Pancreas (tissue), 10 donors: ENCODE measurements around the gene MSH2. TPM values are rescaled to one million over a fixed set of nuclear protein-coding genes. Genes with fewer than 3 reads are reported as not detected.
"Not testable (repeated sequence)": the region's sequence is repeated elsewhere in the genome, so short reads cannot be mapped to it uniquely, and the experiment has no call there.

Source experiments
- ATAC-seq, 4 donors: fragments of 200-7000 bp; cut with Tn5 transposase; one replicate each; pipeline versions ENCODE4 v1.8.0 to v1.9.1; 2020; ENCODE audit warnings: mild to moderate bottlenecking in 4 of 4, moderate library complexity in 4 of 4
- DNase-seq, 6 donors: peaks; one replicate each; pipeline ENCODE4 v3.0.0-alpha.2; 2020
- FAIRE-seq: peaks from 2 replicates; lab custom pipeline; 2012; peaks lifted over from hg19 to GRCh38; lab: Jason Lieb, UNC
- H3K27ac ChIP-seq, 4 donors: fragments of 200-600 bp; sonication (generic); 1 replicate in 3 of 4; 2 replicates in 1 of 4; pipeline versions ENCODE4 v1.5.0 to v1.8.0; 2020
- H3K27me3 ChIP-seq, 4 donors: fragments of 200-600 bp; one replicate each; pipeline ENCODE4 v1.8.0; 2021
- H3K36me3 ChIP-seq, 3 donors: fragments of 200-600 bp; sonication (generic) in 1 of 3; one replicate each; pipeline versions ENCODE4 v1.5.0 to v1.8.0; 2020 to 2021
- H3K4me1 ChIP-seq, 3 donors: fragments of 200-600 bp; one replicate each; pipeline ENCODE4 v1.8.0; 2021
- H3K4me3 ChIP-seq, 4 donors: fragments of 200-600 bp; sonication (generic) in 2 of 4; one replicate each; pipeline versions ENCODE4 v1.5.0 to v1.8.0; 2020 to 2021
- H3K9me3 ChIP-seq, 4 donors: fragments of 200-600 bp; one replicate each; pipeline ENCODE4 v1.8.0; 2021
- WGBS, 2 donors: extraction: QIAGEN DNeasy Blood & Tissue Kit; methylation state at CpG; one replicate each; pipeline ENCODE4 v1.1.7; 2013; 5-methylcytosine and 5-hydroxymethylcytosine counted together
- intact Hi-C, 3 donors: fragments of 100-400 bp; cut with DNase I; formaldehyde crosslinking; loops; one replicate each; pipeline versions ENCODE4 v1.11.1 to v1.14.2; 2022
- polyA plus RNA-seq, 2 donors: library from polyadenylated mRNA; stranded (reverse); fragments of 200-250 nt; gene quantifications; one replicate each; pipeline ENCODE4 v1.2.3, GENCODE V29; 2013
- total RNA-seq, 6 donors: library from RNA; stranded (reverse); fragmentation: NEBNext Ultra II Directional in 4 of 6; extraction: Animal tissue kit (Norgen Biotek cat#: 25700) in 4 of 6; gene quantifications; one replicate each; pipeline versions ENCODE4 v1.2.1 to v1.2.4, GENCODE V29; 2021 to 2023
- TF ChIP-seq, protein P1 (sequence below), 4 donors: fragments of 200-600 bp; sonication (generic) in 3 of 4; IDR thresholded peaks; one replicate each; pipeline versions ENCODE4 v1.5.0 to v1.8.0; 2021; ENCODE audit warnings: antibody characterized with exemption in 4 of 4
- donor health status: healthy with polysubstance abuse.
- donor health status: DM: no; HTN: no; CAD: no; lungs with moderate emphysema.
- donor health status: DM: no; HTN: no; CAD: no.
- donor health status: control.
- donor health status: control.
- donor health status: Bipolar disorder and iron deficiency.
- donor health status: DM: yes; HTN: yes; CAD: no.
- donor health status: DM: no; HTN: no; CAD: no.
- donor health status: DM: no; HTN: no; CAD: no.
- donor health status: DM: yes; HTN: yes; CAD: no.

Gene MSH2
- total and polyA plus RNA-seq, 8 donors: 3.3 to 10.3 (median 7.3) TPM

DNA sequence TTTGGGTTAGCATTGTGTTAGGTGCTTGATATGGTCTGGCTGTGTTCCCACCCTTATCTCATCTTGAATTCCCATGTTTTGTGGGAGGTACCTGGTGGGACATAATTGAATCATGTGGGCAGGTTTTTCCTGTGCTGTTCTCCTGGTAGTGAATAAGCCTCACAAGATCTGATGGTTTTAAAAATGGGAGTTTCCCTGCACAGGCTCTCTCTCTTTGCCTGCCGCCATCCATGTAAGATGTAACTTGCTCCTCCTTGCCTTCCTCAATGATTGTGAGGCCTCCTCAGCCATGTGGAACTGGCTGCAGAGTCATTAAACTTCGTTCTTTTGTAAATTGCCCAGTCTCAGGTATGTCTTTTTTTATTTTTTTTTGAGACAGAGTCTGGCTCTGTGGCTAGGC is 2.8 kb downstream of the MSH2 start:
- no peaks in the 10 kb centered on the region for H3K27me3 ChIP-seq
- no peak overlapping the region for H3K4me3 ChIP-seq
- intact Hi-C loops: no loop called here
- H3K9me3 ChIP-seq: no peaks in the 10 kb centered on the region
- whole genome bisulfite sequencing, 2 donors: 94 to 98% methylated on average over 2 of the region's 2 CpGs
- H3K4me1 ChIP-seq: peaks cover 0 to 11% (median 0%) of the 10 kb centered on the region in 3 donors
- no peak overlapping the region for H3K27ac ChIP-seq
- no peak for FAIRE-seq
- no peak for ATAC-seq
- DNase-seq: no peak
- no peaks in the 10 kb centered on the region for H3K36me3 ChIP-seq
- TF ChIP-seq, protein P1, sequence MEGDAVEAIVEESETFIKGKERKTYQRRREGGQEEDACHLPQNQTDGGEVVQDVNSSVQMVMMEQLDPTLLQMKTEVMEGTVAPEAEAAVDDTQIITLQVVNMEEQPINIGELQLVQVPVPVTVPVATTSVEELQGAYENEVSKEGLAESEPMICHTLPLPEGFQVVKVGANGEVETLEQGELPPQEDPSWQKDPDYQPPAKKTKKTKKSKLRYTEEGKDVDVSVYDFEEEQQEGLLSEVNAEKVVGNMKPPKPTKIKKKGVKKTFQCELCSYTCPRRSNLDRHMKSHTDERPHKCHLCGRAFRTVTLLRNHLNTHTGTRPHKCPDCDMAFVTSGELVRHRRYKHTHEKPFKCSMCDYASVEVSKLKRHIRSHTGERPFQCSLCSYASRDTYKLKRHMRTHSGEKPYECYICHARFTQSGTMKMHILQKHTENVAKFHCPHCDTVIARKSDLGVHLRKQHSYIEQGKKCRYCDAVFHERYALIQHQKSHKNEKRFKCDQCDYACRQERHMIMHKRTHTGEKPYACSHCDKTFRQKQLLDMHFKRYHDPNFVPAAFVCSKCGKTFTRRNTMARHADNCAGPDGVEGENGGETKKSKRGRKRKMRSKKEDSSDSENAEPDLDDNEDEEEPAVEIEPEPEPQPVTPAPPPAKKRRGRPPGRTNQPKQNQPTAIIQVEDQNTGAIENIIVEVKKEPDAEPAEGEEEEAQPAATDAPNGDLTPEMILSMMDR (IDR thresholded peaks at IDR 0.05): no peak

DNA sequence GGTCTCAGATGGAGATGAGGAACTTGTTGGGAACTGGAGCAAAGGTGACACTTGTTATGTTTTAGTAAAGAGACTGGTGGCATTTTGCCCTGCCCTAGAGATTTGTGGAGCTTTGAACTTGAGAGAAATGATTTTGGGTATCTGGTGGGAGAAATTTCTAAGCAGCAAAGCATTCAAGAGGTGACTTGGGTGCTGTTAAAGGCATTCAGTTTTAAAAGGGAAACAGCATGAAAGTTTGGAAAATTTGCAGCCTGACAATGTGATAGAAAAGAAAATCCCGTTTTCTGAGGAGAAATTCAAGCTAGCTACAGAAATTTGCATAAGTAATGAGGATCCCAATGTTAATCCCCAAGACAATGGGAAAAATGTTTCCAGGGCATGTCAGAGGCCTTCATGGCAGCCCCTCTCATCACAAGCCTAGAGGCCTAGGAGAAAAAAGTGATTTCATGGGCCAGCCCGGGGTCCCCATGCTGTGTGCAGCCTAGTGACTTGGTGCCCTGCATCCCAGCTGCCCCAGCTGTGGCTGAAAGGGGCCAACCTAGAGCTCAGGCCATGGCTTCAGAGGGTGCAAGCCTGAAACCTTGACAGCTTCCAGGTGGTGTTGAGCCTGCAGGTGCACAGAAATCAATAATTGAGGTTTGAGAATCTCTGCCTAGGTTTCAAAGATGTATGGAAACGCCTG is 3.8 kb downstream of the MSH2 start:
- DNase-seq, H3K4me3 ChIP-seq, H3K9me3 ChIP-seq, FAIRE-seq, H3K27me3 ChIP-seq, H3K36me3 ChIP-seq, intact Hi-C loops, ATAC-seq, H3K27ac ChIP-seq: not testable (repeated sequence)
- peaks cover 0 to 11% (median 0%) of the 10 kb centered on the region in 3 donors for H3K4me1 ChIP-seq
- WGBS, 2 donors: 95 to 96% methylated on average over 3 of the region's 3 CpGs

DNA sequence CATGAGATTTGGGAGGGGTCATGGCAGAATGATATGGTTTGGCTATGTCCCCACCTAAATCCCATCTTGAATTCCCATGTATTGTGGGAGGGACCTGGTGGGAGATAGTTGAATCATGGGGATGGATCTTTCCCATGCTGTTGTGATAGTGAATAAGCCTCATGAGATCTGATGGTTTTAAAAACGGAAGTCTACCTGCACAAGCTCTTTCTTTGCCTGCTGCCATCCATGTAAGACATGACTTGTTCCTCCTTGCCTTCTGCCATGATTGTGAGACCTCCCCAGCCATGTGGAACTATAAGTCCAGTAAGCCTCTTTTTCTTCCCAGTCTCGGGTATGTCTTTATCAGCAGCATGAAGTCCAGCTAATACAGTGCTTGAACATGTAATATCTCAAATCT is 5.0 kb downstream of the MSH2 start:
- H3K36me3 ChIP-seq, FAIRE-seq, ATAC-seq, H3K4me3 ChIP-seq, H3K27me3 ChIP-seq, H3K4me1 ChIP-seq, H3K9me3 ChIP-seq, intact Hi-C loops, H3K27ac ChIP-seq, DNase-seq: not testable (repeated sequence)
- WGBS, 2 donors: 83 to 95% methylated on average over 2 of the region's 2 CpGs

DNA sequence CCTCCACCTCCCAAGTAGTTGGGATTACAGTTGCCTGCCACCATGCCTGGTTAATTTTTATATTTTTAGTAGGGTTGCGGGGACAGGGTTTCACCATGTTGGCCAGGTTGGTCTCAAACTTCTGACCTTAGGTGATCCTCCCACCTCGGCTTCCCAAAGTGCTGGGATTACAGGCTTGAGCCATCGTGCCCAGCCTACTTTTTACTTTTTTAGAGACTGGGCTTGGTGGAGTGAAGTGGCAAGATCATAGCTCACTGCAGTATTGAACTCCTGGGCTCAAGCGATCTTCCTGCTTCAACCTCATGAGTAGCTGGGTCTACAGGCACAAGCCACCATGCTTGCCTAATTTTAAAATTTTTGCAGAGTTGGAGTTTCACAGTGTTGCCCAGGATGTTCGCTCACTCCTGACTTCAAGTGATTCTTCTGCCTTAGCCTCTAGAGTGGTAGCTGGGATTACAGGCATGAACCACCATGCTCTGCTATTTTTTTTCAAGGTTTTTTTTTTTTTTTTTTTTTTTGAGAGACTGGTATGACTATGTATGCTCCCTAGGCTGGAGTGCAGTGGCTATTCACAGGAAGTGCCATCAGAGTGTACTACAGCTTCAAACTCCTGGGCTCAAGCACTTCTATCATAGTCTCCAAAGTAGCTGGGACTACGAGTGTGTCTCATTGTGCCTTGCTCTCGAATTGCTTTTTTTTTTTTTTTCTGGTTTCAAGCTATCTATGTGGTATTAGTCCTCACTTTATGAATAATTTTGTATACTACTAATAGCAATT is 11.9 kb downstream of the MSH2 start:
- Histone ChIP-seq H3K4me3 (no peak overlapping the region), H3K27ac (no peak overlapping the region), H3K9me3 (no peaks in the 10 kb centered on the region), H3K4me1 (no peaks in the 10 kb centered on the region), H3K36me3 (peaks cover 0 to 8% (median 8%) of the 10 kb centered on the region in 3 donors), H3K27me3 (no peaks in the 10 kb centered on the region)
- FAIRE-seq (no peak), DNase-seq (no peak), ATAC-seq (no peak)
- TF ChIP-seq, protein P1 (IDR thresholded peaks at IDR 0.05): no peak
- WGBS, 2 donors: 90 to 91% methylated on average over 7 of the region's 7 CpGs
- intact Hi-C loops: no loop called here

DNA sequence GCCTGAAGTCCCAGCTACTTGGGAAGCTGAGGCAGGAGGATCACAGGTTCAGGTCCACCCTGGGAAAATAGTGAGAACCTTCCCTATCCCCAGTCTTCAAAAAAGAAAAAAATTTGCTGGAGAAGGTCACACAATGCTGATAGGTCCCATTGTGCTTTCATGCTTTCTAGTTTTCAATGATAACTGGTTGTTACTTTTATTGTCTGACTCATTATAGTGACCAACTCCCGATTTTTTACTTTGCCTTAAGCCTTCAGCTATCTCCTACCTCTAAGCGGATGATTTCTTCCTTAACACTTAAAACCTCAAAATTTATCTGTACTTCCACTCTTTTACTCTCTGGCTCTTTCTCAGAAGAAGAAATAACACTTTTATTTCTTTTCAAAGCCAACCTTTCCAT is 17.3 kb downstream of the MSH2 start:
- intact Hi-C loops: no loop called here
- DNase-seq: no peak
- Histone ChIP-seq H3K9me3 (no peaks in the 10 kb centered on the region), H3K4me1 (no peaks in the 10 kb centered on the region), H3K27ac (no peak overlapping the region), H3K4me3 (no peak overlapping the region), H3K27me3 (no peaks in the 10 kb centered on the region), H3K36me3 (peaks cover 0 to 8% (median 5%) of the 10 kb centered on the region in 3 donors)
- TF ChIP-seq, protein P1 (IDR thresholded peaks at IDR 0.05): no peak
- FAIRE-seq: no peak
- no peak for ATAC-seq
- WGBS, 2 donors: 81 to 93% methylated on average over 2 of the region's 2 CpGs

DNA sequence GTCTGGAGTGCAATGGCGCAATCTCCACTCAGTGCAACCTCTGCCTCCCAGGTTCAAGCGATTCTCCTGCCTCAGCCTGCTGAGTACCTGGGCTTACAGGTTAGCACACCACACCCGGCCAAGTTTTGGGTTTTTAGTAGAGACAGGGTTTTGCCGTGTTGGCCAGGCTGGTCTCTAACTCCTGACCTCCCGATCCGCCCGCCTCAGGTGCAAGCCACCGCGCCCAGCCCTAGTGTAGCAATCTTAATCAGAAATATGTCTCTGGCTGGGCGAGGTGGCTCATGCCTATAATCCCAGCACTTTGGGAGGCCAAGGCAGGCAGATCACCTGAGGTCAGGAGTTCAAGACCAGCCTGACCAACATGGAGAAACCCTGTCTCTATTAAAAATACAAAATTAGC is 17.7 kb downstream of the MSH2 start:
- H3K9me3 ChIP-seq, DNase-seq, H3K27ac ChIP-seq, intact Hi-C loops, H3K4me3 ChIP-seq, H3K36me3 ChIP-seq, ATAC-seq, H3K27me3 ChIP-seq, H3K4me1 ChIP-seq, FAIRE-seq: not testable (repeated sequence)
- WGBS, 2 donors: 85 to 86% methylated on average over 10 of the region's 10 CpGs
